SKM-1 (cell line): ENCODE data around the gene PGGHG.
"Not testable (repeated sequence)": the region's sequence is repeated elsewhere in the genome, so short reads cannot be mapped to it uniquely, and the experiment has no call there.

ENCODE experiments used
- DNase-seq: peaks from one replicate; lab custom pipeline; 2025; ENCODE audit not compliant: unreplicated experiment; lab: John Stamatoyannopoulos, UW

PGGHG gene

GRCh38 chr11:297586-298405 is 8.9 kb downstream of the PGGHG start:
- no peak for DNase-seq

- DNase-seq, result no peak
Measured at GRCh38 chr11:298406-299065, 9.6 kb downstream of the PGGHG start.

DNA sequence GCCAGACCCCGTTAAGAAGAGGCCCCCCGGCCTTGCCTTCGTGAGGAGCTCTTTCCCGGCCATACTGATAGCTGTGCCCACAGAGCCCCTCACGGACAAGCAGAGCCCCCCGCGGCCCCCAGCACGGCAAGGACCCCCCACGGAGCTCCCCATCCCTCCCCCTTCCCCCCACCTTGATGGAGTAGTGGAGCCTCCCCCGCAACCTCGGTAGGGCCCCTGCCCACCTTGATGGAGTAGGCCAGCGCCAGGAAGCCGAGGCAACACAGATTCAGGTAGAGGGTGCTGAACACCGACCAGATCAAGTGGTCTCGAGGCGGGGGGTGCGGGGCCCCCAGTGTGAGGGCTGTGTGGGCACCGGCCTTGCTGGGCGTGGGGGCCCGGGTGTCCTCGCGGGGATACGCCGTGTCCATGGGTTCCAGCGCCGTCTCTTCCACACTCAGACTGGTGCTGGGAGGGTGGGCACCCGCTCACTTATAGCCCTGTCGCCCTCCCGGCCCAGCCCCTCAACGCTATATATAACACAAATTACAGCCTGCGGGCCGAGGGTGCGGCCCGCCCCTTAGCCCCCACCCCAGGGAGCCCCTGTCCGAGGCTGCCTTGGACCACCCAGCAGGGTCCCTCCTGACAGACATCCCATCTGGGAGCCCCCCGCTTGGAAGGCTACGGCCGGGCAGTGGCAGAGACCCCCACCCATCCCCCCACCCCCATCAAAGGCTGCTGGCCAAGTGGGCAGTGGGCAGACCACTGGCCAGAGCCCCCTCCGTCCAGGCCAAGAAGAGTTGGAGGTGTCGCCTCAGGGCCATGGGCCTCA is 10.4 kb downstream of the PGGHG start, which contains the start of gene IFITM5:
TSS of gene IFITM5 (minus strand) at position 446 of the 811 bp plus-strand sequence. CDS start at position 410, 36 bp downstream.
- DNase-seq, result no peak

GRCh38 chr11:299951-300735 is 11.2 kb downstream of the PGGHG start:
- DNase-seq, result no peak

DNA sequence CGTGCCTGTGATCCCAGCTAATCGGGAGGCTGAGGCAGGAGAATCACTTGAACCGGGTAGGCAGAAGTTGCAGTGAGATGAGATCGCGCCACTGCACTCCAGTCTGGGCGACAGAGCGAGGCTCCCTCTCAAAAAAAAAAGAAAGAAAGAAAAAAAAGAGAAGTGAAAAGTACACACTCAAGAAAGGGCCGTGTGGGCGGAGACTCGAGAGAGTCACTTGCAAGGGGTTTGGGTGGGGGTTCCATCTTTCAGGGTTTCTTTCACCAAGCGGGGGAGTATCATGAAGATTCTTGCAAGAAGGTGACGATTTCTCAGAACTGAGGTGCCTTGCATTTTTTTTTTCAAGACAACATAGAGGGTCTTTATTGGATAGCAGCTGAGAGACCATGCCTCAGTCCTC is 14.4 kb downstream of the PGGHG start:
- DNase-seq, result no peak

DNA sequence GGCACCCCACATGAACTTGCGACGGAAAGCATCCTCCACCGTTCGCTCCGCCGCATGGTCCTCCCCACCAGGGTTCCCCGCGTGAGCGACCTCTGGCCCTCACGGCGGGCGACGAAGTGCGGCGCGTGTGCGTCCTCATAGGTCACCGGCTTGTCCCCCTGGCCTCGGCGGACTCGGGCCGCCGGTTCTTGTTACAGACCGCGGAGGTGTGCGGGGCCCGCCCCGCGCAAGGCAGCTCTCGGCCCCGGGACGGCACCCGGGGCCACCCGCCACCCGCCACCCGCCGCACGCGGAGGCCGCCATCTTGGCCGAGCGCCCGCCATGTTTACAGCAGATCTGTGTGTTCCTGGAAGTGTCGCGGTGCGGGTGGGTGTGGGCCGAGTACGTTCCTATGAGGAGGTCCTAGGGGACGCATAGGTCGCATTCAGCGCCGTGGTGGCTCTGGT is 15.2 kb downstream of the PGGHG start:
- DNase-seq, result no peak

GRCh38 chr11:304915-305843 is 16.3 kb downstream of the PGGHG start:
- peak; percentile 32 for DNase-seq

DNA sequence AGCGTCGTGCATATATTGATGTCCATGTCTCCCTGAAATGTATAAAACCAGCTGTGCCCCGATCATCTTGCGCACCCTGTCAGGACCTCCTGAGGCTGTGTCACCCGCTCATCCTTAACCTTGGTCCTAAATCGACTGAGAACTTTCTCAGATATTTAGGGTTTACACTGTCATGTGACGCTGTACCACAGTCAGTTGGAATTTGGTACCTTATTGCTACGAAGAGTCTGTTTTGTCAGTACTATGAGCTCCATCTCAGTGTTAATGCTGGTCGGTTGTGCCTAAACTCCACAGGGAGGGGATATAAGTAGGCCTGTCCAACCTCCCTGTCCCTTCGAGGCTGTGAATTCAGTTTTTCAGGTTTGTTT is 16.9 kb downstream of the PGGHG start:
- DNase-seq, result no peak

GRCh38 chr11:306645-307371 is 17.9 kb downstream of the PGGHG start:
- DNase-seq, result no peak

DNA sequence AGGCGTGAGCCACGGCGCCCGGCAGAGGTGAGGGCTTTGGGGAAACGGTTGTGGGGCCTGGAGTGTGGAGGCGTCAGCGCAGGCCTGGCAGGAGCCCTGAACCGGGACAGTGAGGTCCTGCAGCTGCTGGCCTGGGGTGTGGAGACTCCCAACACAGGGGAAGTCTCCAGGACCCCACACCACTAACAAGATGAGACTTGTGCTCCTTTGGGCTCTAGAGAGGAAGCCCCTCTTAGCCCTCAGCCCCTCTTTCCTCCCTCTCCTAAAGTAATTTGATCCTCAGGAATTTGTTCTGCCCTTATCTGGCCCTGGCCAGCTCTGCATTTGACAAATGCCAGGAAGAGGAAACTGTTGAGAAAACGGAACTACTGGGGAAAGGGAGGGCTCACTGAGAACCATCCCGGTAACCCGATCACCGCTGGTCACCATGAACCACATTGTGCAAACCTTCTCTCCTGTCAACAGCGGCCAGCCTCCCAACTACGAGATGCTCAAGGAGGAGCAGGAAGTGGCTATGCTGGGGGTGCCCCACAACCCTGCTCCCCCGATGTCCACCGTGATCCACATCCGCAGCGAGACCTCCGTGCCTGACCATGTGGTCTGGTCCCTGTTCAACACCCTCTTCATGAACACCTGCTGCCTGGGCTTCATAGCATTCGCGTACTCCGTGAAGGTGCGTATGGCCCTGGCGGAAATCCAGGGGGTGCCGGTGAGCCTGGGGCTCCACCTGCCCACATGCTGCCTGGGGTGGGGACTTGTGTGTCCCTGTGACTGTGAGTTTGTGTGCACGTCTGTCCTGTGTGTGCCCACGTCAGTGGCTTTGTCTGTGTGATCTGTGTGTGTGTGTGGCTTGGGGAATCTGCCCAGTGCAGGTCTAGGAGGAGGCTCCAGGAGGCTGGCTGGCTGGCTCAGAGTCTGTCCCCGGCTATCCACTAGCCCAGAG is 19.1 kb downstream of the PGGHG start, which contains the start of gene IFITM2:
TSS of gene IFITM2 (plus strand) at position 51 of the 943 bp plus-strand sequence. CDS start at position 428, 377 bp downstream.
- DNase-seq, result peak; percentile 91

DNA sequence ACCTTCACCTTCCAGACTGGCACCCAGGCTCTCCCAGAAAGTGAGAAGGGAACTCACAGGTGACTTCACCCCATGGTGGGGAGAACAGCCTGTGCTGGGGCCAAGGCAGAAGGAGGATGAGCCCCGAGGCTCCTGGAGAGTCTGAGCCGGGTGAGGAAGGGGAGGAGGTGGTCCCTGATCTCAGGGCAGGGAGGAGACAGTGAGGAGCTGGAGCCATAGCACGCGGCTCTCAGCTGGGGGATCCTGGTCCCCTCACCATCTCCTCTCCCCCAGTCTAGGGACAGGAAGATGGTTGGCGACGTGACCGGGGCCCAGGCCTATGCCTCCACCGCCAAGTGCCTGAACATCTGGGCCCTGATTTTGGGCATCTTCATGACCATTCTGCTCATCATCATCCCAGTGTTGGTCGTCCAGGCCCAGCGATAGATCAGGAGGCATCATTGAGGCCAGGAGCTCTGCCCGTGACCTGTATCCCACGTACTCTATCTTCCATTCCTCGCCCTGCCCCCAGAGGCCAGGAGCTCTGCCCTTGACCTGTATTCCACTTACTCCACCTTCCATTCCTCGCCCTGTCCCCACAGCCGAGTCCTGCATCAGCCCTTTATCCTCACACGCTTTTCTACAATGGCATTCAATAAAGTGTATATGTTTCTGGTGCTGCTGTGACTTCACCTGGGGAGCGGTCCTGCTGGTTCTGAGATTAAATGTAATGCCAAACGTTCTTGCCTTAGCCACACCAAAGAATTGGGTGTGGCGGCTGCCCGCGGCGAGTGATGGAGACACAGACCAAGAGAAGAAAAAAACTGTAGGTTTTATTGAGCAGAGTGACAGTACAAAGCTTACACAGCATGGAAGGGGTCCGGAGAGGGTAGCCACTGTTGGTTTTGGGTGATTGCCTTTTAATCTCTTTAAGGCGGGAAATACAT is 20.1 kb downstream of the PGGHG start:
- not testable (repeated sequence) for DNase-seq

- not testable (repeated sequence) for DNase-seq
Measured at GRCh38 chr11:309979-310572, 21.1 kb downstream of the PGGHG start.

DNA sequence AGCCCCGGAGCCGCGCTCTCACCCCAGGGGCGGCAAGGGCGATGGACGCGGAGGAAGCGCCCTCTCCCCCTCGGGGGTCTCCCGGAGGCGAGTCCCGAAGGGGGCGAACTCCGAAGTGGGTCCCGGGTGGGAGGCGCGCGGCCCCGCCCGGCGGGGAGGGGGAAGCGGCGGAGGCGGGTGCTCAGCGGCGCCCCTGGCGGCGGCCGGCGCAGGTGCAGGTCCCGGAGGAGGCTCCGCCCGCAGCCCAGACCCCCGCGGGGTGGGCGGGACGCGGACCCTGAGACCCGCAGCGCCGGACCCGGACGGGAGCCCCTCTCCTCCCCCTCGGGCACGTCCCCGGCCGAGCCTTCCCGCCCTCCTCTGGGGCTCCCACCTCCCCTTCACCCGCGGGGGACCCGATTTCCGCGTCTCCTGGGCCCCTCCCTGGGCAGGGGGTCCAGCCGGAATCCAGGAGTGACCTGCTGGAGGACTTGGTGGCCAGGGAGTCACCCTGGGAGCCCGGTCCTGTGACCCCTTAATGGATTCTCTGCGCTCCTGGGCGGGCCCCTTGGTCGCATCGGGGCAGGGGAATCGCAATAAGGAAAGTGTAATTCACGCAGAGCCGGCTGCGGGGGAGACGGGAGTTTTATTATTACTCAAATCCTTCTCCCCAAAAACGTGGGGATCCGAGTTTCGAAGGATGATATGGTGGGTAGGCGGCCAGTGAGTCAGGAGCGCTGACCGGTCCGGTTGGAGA is 22.3 kb downstream of the PGGHG start:
- DNase-seq, result not testable (repeated sequence)

DNA sequence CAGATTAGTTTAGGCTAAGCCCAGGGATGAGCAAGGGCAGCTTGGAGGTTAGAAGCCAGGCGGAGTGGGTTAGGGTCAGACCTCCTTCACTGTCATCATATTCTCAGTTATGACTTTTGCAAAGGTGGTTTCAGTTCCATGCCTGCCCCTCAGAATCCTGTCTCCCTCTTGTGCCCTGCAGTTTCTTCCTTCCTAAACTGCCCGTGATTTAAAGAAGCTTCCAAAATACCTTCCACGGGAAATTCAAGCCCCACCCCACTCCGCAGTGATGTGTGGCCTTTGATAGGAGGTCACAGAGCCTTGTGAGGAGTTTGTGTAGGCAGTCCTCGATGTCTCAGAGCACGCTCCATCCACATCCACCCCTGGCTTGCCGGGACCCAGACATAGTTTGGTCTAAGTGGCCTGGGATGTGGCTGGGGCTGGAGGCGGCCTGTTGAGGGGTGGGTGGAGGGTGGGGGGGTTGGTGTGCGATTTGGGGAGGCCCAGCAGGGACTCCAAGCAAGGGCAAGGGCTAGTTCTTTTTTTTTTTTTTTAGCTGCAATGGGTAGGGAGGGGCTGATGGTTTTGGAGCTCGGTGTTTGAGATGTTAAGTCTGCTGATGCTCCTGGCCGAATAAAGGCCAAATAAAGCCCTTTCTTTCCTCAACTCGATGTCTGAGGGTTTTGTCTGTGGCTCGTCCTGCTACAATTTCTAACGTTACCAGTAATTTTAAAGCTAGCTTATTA is 23.3 kb downstream of the PGGHG start:
- no peak for DNase-seq

DNA sequence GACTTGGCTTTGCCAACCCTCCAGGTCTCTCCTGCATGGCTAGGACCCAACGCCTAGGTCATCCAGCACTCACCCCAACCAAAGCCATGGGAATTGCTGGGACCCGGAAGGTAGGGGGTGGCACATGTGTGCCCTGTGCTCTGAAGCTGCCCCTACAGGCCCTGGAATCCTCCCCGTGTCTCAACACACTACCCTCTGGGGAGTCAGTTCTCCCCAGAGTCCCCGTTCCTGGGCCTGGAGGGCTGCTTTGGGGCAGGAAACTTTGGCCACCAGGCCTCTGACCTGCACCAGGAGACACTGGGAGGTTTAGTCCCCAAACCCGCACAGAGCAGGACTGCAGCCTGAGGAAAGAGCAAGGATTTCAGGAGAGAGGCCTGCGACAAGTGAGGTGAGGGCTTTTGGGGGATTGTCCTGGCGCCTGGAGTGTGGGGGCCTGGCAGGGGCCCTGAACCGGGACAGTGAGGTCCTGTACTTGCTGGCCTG is 24.4 kb downstream of the PGGHG start:
- no peak for DNase-seq
